ENCODE data around the gene CDKN2B-AS1.

The CDKN2B-AS1 gene

GRCh38 chr9:22026696-22027095, 32.1 kb downstream of the CDKN2B-AS1 start (continued):
- TF ChIP-seq ZNF473 (tag by site-specific recombination; IDR thresholded peaks at IDR 0.05), result no peak
- no peak for TF ChIP-seq ZNF157 (tag by site-specific recombination; IDR thresholded peaks at IDR 0.05)
- TF ChIP-seq ZBTB48 (tag by site-specific recombination; IDR thresholded peaks at IDR 0.05), result no peak
- TF ChIP-seq, protein P1, sequence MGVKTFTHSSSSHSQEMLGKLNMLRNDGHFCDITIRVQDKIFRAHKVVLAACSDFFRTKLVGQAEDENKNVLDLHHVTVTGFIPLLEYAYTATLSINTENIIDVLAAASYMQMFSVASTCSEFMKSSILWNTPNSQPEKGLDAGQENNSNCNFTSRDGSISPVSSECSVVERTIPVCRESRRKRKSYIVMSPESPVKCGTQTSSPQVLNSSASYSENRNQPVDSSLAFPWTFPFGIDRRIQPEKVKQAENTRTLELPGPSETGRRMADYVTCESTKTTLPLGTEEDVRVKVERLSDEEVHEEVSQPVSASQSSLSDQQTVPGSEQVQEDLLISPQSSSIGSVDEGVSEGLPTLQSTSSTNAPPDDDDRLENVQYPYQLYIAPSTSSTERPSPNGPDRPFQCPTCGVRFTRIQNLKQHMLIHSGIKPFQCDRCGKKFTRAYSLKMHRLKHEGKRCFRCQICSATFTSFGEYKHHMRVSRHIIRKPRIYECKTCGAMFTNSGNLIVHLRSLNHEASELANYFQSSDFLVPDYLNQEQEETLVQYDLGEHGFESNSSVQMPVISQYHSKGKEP (tag by site-specific recombination; IDR thresholded peaks at IDR 0.05), result no peak
- TF ChIP-seq, protein P2, sequence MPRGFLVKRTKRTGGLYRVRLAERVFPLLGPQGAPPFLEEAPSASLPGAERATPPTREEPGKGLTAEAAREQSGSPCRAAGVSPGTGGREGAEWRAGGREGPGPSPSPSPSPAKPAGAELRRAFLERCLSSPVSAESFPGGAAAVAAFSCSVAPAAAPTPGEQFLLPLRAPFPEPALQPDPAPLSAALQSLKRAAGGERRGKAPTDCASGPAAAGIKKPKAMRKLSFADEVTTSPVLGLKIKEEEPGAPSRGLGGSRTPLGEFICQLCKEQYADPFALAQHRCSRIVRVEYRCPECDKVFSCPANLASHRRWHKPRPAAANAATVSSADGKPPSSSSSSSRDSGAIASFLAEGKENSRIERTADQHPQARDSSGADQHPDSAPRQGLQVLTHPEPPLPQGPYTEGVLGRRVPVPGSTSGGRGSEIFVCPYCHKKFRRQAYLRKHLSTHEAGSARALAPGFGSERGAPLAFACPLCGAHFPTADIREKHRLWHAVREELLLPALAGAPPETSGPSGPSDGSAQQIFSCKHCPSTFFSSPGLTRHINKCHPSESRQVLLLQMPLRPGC (tag by site-specific recombination; IDR thresholded peaks at IDR 0.05), result no peak

DNA sequence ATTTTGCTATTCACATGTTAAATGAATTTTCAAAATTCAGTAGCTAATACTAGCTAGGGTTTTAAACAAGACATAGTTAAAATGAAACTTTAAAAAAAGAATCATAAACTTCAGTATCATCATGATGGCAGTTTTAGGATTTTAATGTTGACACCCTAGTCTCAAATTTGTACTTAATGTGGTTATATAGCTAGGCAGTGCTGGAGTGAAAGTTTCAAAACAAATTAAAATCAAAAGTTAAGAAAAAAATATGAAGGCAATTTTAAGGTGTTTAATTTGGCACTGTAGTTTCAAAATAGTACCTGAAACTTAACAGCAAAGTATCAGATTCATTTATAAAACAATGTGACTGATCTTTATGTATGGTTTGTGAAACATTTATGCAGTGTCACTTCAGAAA, 33.8 kb downstream of the CDKN2B-AS1 start:
- CTCF ChIA-PET, result interaction anchor here (0.6 to 4.1 kb wide), 7 partner anchors 8 to 215 kb away, joined by 3 to 23 read pairs (median 5); partner anchors contain the start of gene CDKN2B
- H3K4me3 ChIP-seq (ENCODE audit: low read depth, low read length), result no peak overlapping the region
- H3K36me3 ChIP-seq (ENCODE audit: control insufficient read depth in 2 of 2, insufficient read depth in 1 of 2, low read length in 2 of 2), result peaks cover 0 to 16% of the 10 kb centered on the region in 2 experiments; a peak in 1 of 3 replicates
- POLR2A ChIA-PET, result interaction anchor here (0.9 to 2.1 kb wide), 2 partner anchors 11 to 20 kb away, joined by 3 to 9 read pairs; partner anchors contain the start of gene CDKN2B
- no peaks in the 10 kb centered on the region for H3K9me3 ChIP-seq (ENCODE audit: control insufficient read depth, insufficient read depth, low read depth, low read length)
- H3K4me1 ChIP-seq (ENCODE audit: control insufficient read depth, insufficient read depth, low read length), result no peaks in the 10 kb centered on the region; the same call in 1 of the 2 replicates
- H3K27ac ChIP-seq (ENCODE audit: extremely low read depth, low read depth, low read length), result no peak overlapping the region
- TF ChIP-seq ZNF792 (tag by site-specific recombination; IDR thresholded peaks at IDR 0.05), result no peak
- TF ChIP-seq SP2 (tag by site-specific recombination; IDR thresholded peaks at IDR 0.05), result no peak
- no peak for TF ChIP-seq ZNF777 (tag by site-specific recombination; IDR thresholded peaks at IDR 0.05; ENCODE audit: borderline replicate concordance)

- H3K36me3 ChIP-seq (ENCODE audit: control insufficient read depth in 2 of 2, insufficient read depth in 1 of 2, low read length in 2 of 2), result peaks cover 0 to 21% of the 10 kb centered on the region in 2 experiments; a peak in 1 of 3 replicates
- POLR2A ChIA-PET, result interaction anchor here (0.8 to 2.1 kb wide), 4 partner anchors 10 to 22 kb away, joined by 3 to 9 read pairs (median 4); partner anchors contain the start of gene CDKN2B
- H3K27ac ChIP-seq (ENCODE audit: extremely low read depth, low read depth, low read length), result no peak overlapping the region
- no peaks in the 10 kb centered on the region for H3K9me3 ChIP-seq (ENCODE audit: control insufficient read depth, insufficient read depth, low read depth, low read length)
- no peak overlapping the region for H3K4me3 ChIP-seq (ENCODE audit: low read depth, low read length)
- no peaks in the 10 kb centered on the region; the same call in 1 of the 2 replicates for H3K4me1 ChIP-seq (ENCODE audit: control insufficient read depth, insufficient read depth, low read length)
- CTCF ChIA-PET, result interaction anchor here (0.7 to 1.7 kb wide), 10 partner anchors 9 to 215 kb away, joined by 3 to 10 read pairs (median 4); partner anchors contain the start of gene CDKN2B
- TF ChIP-seq ZNF324 (tag by site-specific recombination; IDR thresholded peaks at IDR 0.05) (no peak), ZNF791 (tag by site-specific recombination; IDR thresholded peaks at IDR 0.05) (no peak), GLIS1 (tag by site-specific recombination; IDR thresholded peaks at IDR 0.05) (no peak), TRIM28 (IDR thresholded peaks at IDR 0.05; ENCODE audit: borderline replicate concordance, low read length) (no peak), ZBTB17 (tag by site-specific recombination; IDR thresholded peaks at IDR 0.05) (no peak), ZNF169 (tag by site-specific recombination; IDR thresholded peaks at IDR 0.05) (no peak), ZBTB26 (tag by site-specific recombination; optimal IDR thresholded peaks at IDR 0.05) (no peak), ZNF148 (tag by site-specific recombination; IDR thresholded peaks at IDR 0.05; ENCODE audit: borderline replicate concordance) (no peak), ZNF248 (tag by site-specific recombination; IDR thresholded peaks at IDR 0.05) (no peak), ZNF513 (tag by site-specific recombination; IDR thresholded peaks at IDR 0.05) (no peak), ZNF544 (tag by site-specific recombination; IDR thresholded peaks at IDR 0.05) (no peak), ZNF112 (tag by site-specific recombination; IDR thresholded peaks at IDR 0.05) (no peak), ZNF747 (tag by site-specific recombination; IDR thresholded peaks at IDR 0.05) (no peak), ZNF311 (tag by site-specific recombination; IDR thresholded peaks at IDR 0.05; ENCODE audit: borderline replicate concordance) (no peak), KLF9 (tag by site-specific recombination; IDR thresholded peaks at IDR 0.05; ENCODE audit: low read depth) (no peak)
- TF ChIP-seq, protein P3, sequence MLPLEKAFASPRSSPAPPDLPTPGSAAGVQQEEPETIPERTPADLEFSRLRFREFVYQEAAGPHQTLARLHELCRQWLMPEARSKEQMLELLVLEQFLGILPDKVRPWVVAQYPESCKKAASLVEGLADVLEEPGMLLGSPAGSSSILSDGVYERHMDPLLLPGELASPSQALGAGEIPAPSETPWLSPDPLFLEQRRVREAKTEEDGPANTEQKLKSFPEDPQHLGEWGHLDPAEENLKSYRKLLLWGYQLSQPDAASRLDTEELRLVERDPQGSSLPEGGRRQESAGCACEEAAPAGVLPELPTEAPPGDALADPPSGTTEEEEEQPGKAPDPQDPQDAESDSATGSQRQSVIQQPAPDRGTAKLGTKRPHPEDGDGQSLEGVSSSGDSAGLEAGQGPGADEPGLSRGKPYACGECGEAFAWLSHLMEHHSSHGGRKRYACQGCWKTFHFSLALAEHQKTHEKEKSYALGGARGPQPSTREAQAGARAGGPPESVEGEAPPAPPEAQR (tag by site-specific recombination; IDR thresholded peaks at IDR 0.05), result no peak
Observed at GRCh38 chr9:22029231-22029630, 34.6 kb downstream of the CDKN2B-AS1 start.
